Neutrophil (primary cell): ENCODE results near the gene ACCS.

Source experiments
- H3K27ac ChIP-seq: fragments of 200-600 bp; sonication (generic); 2 replicates; pipeline ENCODE4 v1.5.1; 2016; ENCODE audit warnings: mild to moderate bottlenecking, moderate library complexity
- H3K27me3 ChIP-seq: fragments of 200-600 bp; sonication (generic); 2 replicates; pipeline ENCODE4 v1.6.0; 2016; ENCODE audit warnings: mild to moderate bottlenecking
- H3K36me3 ChIP-seq: fragments of 200-600 bp; sonication (generic); 2 replicates; pipeline ENCODE4 v1.5.1; 2017
- H3K4me1 ChIP-seq, 2 experiments: fragments of 200-600 bp in 1 of 2; sonication (generic) in 1 of 2; 1 replicate in 1 of 2; 2 replicates in 1 of 2; pipeline versions ENCODE4 v1.5.1 to v1.6.1; 2013 to 2016; ENCODE audit warnings: low read depth in 1 of 2, low read length in 1 of 2, mild to moderate bottlenecking in 1 of 2, moderate library complexity in 1 of 2; ENCODE audit not compliant: control insufficient read depth in 1 of 2, insufficient read depth in 1 of 2
- H3K4me3 ChIP-seq, 2 experiments: fragments of 200-600 bp in 1 of 2; sonication (generic) in 1 of 2; 1 replicate in 1 of 2; 2 replicates in 1 of 2; pipeline ENCODE4 v1.5.1; 2013 to 2016; ENCODE audit warnings: low read depth in 1 of 2, low read length in 1 of 2, mild to moderate bottlenecking in 1 of 2, moderate library complexity in 1 of 2
- H3K9me3 ChIP-seq: fragments of 200-600 bp; sonication (generic); 2 replicates; pipeline ENCODE4 v1.5.1; 2016
- CTCF ChIP-seq: fragments of 200-600 bp; sonication (generic); IDR thresholded peaks from 2 replicates; pipeline ENCODE4 v1.5.1; 2016; ENCODE audit warnings: antibody characterized with exemption

ACCS gene

DNA sequence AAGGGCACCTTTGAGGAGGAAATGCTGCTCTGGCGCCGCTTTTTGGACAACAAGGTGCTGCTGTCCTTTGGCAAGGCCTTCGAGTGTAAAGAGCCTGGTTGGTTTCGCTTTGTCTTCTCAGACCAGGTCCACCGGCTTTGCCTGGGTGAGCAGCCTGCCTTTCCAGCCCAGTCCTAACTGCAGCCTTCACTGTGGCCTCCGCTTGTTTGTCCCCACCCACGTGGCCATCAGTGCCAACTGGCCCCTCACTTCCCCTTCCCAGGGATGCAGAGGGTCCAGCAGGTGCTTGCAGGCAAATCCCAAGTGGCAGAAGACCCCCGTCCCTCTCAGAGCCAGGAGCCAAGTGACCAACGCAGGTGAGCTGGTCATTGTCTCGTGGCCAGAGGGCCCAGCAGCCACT lies 17.4 kb downstream of the ACCS start:
- Histone ChIP-seq H3K4me3 (no peak overlapping the region), H3K36me3 (peaks cover 24% of the 10 kb centered on the region), H3K27ac (no peak overlapping the region), H3K27me3 (no peaks in the 10 kb centered on the region), H3K4me1 (no peaks in the 10 kb centered on the region), H3K9me3 (no peaks in the 10 kb centered on the region)
- TF ChIP-seq CTCF = no peak

GRCh38 chr11:44083906-44084305 lies 17.8 kb downstream of the ACCS start:
- no peak for TF ChIP-seq CTCF
- Histone ChIP-seq H3K27ac (no peak overlapping the region), H3K4me3 (no peak overlapping the region)

DNA sequence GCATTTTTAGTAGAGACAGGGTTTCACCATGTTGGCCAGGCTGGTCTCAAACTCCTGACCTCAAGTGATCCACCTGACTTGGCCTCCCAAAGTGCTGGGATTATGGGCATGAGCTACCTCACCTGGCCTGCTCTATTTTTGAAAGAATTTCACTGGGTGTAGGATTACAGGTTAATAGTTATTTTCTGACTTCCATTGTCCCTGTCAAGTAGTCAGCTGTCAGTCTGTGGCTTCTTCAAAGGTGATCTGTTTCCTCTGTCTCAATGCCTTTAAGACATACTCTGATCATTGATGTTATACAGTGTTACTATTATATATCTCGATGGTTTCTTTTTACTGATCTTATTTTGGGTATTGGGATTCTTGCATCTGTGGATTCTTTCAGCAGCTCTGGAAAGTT lies 19.3 kb downstream of the ACCS start:
- H3K36me3 ChIP-seq = peaks cover 17% of the 10 kb centered on the region
- TF ChIP-seq CTCF = no peak
- H3K9me3 ChIP-seq = no peaks in the 10 kb centered on the region
- H3K27ac ChIP-seq = no peak overlapping the region
- H3K27me3 ChIP-seq = no peaks in the 10 kb centered on the region
- no peaks in the 10 kb centered on the region for H3K4me1 ChIP-seq
- H3K4me3 ChIP-seq = no peak overlapping the region

More at GRCh38 chr11:44083906-44084305, 17.8 kb downstream of the ACCS start:
- H3K4me1 ChIP-seq = no peaks in the 10 kb centered on the region
- H3K36me3 ChIP-seq = peaks cover 20% of the 10 kb centered on the region
- no peaks in the 10 kb centered on the region for H3K27me3 ChIP-seq
- no peaks in the 10 kb centered on the region for H3K9me3 ChIP-seq

DNA sequence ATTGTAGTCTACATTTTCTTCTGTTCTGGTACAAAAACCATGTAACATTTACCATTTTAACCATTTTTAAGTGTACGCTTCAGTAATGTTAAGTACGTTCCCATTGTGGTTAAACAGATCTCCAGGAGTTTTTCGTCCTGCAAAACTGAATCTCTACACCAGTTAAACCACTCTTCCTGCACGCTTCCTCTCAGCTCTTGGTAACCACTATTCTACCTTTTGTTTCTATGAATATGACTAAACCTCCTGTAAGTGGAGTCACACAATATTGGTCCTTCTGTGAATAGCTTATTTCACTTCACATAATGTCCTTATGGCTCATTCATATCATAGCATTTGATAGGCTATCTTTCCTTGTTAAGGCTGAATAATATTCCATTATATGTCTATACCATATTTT lies 22.3 kb downstream of the ACCS start:
- Histone ChIP-seq H3K9me3 (no peaks in the 10 kb centered on the region), H3K4me3 (no peak overlapping the region), H3K27me3 (no peaks in the 10 kb centered on the region), H3K4me1 (no peaks in the 10 kb centered on the region), H3K27ac (no peak overlapping the region), H3K36me3 (peaks cover 4% of the 10 kb centered on the region)
- TF ChIP-seq CTCF = no peak

DNA sequence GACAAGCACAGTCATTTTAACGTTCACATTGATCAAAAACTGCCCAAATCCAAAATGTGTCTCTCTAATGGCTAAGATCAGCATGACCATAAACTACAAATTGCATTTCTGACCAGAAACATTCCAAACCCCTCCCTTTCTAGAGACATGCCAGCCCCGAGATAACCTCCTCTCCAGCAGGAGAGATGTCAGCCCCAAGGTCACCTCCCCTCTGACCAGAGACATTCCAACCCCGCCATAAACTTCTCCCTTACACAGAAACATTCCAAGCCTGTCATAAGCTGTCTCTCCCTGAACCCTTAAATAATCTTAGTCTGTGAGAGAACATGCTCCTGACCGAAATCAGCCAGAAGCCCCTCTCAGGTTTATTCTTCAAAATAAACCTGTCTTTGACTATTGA lies 22.8 kb downstream of the ACCS start:
- H3K27me3 ChIP-seq = no peaks in the 10 kb centered on the region
- H3K9me3 ChIP-seq = no peaks in the 10 kb centered on the region
- no peak overlapping the region for H3K27ac ChIP-seq
- no peak for TF ChIP-seq CTCF
- no peaks in the 10 kb centered on the region for H3K36me3 ChIP-seq
- H3K4me1 ChIP-seq = no peaks in the 10 kb centered on the region
- H3K4me3 ChIP-seq = no peak overlapping the region

- Histone ChIP-seq H3K27ac (no peak overlapping the region), H3K4me3 (no peak overlapping the region), H3K9me3 (no peaks in the 10 kb centered on the region), H3K36me3 (no peaks in the 10 kb centered on the region), H3K4me1 (peaks cover 0 to 6% of the 10 kb centered on the region in 2 experiments), H3K27me3 (no peaks in the 10 kb centered on the region)
- TF ChIP-seq CTCF = no peak
Measured at GRCh38 chr11:44090539-44090938, 24.5 kb downstream of the ACCS start.
